ENCODE measurements around the gene NECAB2. TPM values are rescaled to one million over a fixed set of nuclear protein-coding genes. Genes with fewer than 3 reads are reported as not detected.

Gene NECAB2
- total and polyA plus RNA-seq, 7 donors: 0.34 to 3.1 (median 1.8) TPM; not detected in 4

GRCh38 chr16:84027625-84028024 lies 59.6 kb downstream of the NECAB2 start:
- Histone ChIP-seq H3K27ac (no peak overlapping the region), H3K27me3 (no peaks in the 10 kb centered on the region), H3K36me3 (no peaks in the 10 kb centered on the region), H3K9me3 (no peaks in the 10 kb centered on the region), H3K4me1 (no peaks in the 10 kb centered on the region), H3K4me3 (no peak overlapping the region)
- TF ChIP-seq POLR2A (IDR thresholded peaks at IDR 0.05): no peak
- intact Hi-C loops (cut with DNase I): no loop called here
- 82 to 88% methylated on average over 15 of the region's 15 CpGs for WGBS, 2 donors
- DNase-seq: no peak

- WGBS, 2 donors: 57 to 74% methylated on average over 14 of the region's 14 CpGs
- Histone ChIP-seq H3K27me3 (no peaks in the 10 kb centered on the region), H3K4me3 (no peak overlapping the region), H3K36me3 (no peaks in the 10 kb centered on the region), H3K27ac (no peak overlapping the region), H3K4me1 (no peaks in the 10 kb centered on the region), H3K9me3 (no peaks in the 10 kb centered on the region)
- no peak for TF ChIP-seq CTCF (IDR thresholded peaks at IDR 0.05)
- no peak for TF ChIP-seq POLR2AphosphoS5 (IDR thresholded peaks at IDR 0.05)
- no peak for TF ChIP-seq POLR2A (IDR thresholded peaks at IDR 0.05)
- TF ChIP-seq EP300 (IDR thresholded peaks at IDR 0.05): no peak
- intact Hi-C loops (cut with DNase I): no loop called here
- DNase-seq: no peak
Measured at GRCh38 chr16:84029297-84030047, 61.4 kb downstream of the NECAB2 start.

- H3K4me1 ChIP-seq: no peaks in the 10 kb centered on the region
- H3K27me3 ChIP-seq: peaks cover 0 to 2% (median 0%) of the 10 kb centered on the region in 3 donors
- H3K27ac ChIP-seq: no peak overlapping the region
- H3K4me3 ChIP-seq: no peak overlapping the region
- DNase-seq: no peak
- intact Hi-C loops (cut with DNase I): no loop called here
- WGBS, 2 donors: 80 to 88% methylated on average over 17 of the region's 17 CpGs
- H3K36me3 ChIP-seq: no peaks in the 10 kb centered on the region
- TF ChIP-seq EP300 (IDR thresholded peaks at IDR 0.05): no peak
- peaks cover 0 to 8% (median 0%) of the 10 kb centered on the region in 4 donors for H3K9me3 ChIP-seq
Measured at GRCh38 chr16:84031556-84031955, 63.5 kb downstream of the NECAB2 start.

- no peak for DNase-seq
- TF ChIP-seq CTCF (IDR thresholded peaks at IDR 0.05) (no peak), POLR2AphosphoS5 (IDR thresholded peaks at IDR 0.05) (no peak), EP300 (IDR thresholded peaks at IDR 0.05) (no peak), POLR2A (IDR thresholded peaks at IDR 0.05) (no peak)
- Histone ChIP-seq H3K4me3 (no peak overlapping the region), H3K9me3 (peaks cover 0 to 8% (median 0%) of the 10 kb centered on the region in 4 donors), H3K4me1 (no peaks in the 10 kb centered on the region), H3K27me3 (peaks cover 0 to 10% (median 0%) of the 10 kb centered on the region in 3 donors), H3K27ac (no peak overlapping the region), H3K36me3 (no peaks in the 10 kb centered on the region)
- WGBS, 2 donors: 61 to 77% methylated on average over 15 of the region's 15 CpGs
- intact Hi-C loops (cut with DNase I): no loop called here
Measured at GRCh38 chr16:84032458-84033178, 64.6 kb downstream of the NECAB2 start.

- H3K4me3 ChIP-seq: no peak overlapping the region
- no peaks in the 10 kb centered on the region for H3K4me1 ChIP-seq
- no peak overlapping the region for H3K27ac ChIP-seq
- WGBS, 2 donors: 84 to 85% methylated on average over 25 of the region's 25 CpGs
- H3K36me3 ChIP-seq: no peaks in the 10 kb centered on the region
- TF ChIP-seq CTCF (IDR thresholded peaks at IDR 0.05): no peak
- no peak for TF ChIP-seq POLR2AphosphoS5 (IDR thresholded peaks at IDR 0.05)
- no peak for TF ChIP-seq POLR2A (IDR thresholded peaks at IDR 0.05)
- no peak for TF ChIP-seq EP300 (IDR thresholded peaks at IDR 0.05)
- intact Hi-C loops (cut with DNase I): no loop called here
- no peak for DNase-seq
- H3K27me3 ChIP-seq: peaks cover 0 to 11% (median 0%) of the 10 kb centered on the region in 3 donors
- H3K9me3 ChIP-seq: peaks cover 0 to 8% (median 0%) of the 10 kb centered on the region in 4 donors
Measured at GRCh38 chr16:84033251-84034195, 65.5 kb downstream of the NECAB2 start.
